AG20443 (cell line): ENCODE measurements around the gene TMEM18.
"Not testable (repeated sequence)": the region's sequence is repeated elsewhere in the genome, so short reads cannot be mapped to it uniquely, and the experiment has no call there.

Source experiments
- DNase-seq: peaks from one replicate; pipeline ENCODE4 v3.0.0; 2012; ENCODE audit warnings: low spot score, mixed read lengths

The TMEM18 gene

GRCh38 chr2:677056-677958, at the start of gene TMEM18:
Gene TMEM18, minus strand, starts transcription at chr2:677406. Its CDS starts 61 bp downstream, at chr2:677345.
- DNase-seq, result peak; percentile 90

GRCh38 chr2:726169-726568, 49.0 kb upstream of the TMEM18 start:
- DNase-seq, result no peak

GRCh38 chr2:725468-725867, 48.3 kb upstream of the TMEM18 start:
- no peak for DNase-seq

DNA sequence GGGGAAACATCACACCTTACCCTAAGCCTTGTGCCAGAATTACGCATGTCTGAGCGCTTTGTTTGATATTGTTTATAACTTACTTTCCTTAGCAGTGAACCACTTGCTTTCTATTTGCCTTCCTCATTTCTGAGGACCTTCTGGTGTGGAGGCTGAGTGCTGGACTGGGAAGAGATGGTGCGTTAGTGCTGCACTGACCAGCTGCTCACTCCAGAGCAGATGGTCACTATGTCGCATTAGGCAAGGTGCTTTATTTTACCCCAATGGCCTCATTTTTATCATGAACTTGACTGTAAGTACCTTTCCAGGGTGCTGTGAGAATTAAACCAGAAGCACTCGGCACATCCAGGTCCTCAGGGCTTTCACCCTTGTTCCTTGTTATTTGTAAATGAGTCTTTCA, 46.6 kb upstream of the TMEM18 start:
- DNase-seq, result no peak

- no peak for DNase-seq
Observed at GRCh38 chr2:720842-721241, 43.6 kb upstream of the TMEM18 start.

DNA sequence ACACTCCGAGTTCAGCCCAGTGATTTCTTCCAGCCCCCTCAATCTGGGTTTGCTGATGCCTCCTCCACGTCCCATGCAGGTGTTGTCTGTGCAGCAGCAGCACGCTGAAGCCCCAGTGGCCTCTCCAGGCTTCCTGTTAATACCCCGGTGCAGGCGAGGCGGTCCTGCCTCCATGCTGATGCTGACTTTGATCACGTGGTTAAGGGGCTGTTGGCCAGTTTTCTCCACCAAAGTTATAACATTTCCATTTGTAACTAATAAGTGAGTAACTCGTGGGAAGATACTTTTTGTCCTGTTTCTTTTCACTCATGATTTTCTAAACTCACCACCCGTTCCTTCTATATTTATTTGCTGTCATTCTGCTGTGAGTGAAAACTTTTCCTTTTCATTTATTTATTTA, 42.5 kb upstream of the TMEM18 start:
- no peak for DNase-seq

- no peak for DNase-seq
Observed at GRCh38 chr2:719191-719590, 42.0 kb upstream of the TMEM18 start.

DNA sequence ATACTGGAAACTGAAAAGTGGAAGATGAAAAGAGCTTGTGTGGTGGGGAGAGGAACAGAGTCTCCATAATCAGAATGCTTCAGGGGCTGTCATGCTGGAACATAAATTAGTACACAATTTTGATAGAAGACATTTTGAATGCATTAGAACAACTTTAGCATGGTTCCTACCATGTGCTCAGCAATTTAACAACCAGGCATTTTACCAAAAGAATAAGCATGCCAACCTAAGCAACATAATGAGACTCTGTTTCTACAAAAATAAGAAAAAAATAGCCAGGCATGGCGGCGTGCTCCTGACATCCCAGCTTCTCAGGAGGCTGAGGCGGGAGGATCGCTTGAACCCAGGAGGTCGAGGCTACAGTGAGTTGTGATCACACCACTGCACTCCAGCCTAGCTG, 40.5 kb upstream of the TMEM18 start:
- DNase-seq, result no peak

DNA sequence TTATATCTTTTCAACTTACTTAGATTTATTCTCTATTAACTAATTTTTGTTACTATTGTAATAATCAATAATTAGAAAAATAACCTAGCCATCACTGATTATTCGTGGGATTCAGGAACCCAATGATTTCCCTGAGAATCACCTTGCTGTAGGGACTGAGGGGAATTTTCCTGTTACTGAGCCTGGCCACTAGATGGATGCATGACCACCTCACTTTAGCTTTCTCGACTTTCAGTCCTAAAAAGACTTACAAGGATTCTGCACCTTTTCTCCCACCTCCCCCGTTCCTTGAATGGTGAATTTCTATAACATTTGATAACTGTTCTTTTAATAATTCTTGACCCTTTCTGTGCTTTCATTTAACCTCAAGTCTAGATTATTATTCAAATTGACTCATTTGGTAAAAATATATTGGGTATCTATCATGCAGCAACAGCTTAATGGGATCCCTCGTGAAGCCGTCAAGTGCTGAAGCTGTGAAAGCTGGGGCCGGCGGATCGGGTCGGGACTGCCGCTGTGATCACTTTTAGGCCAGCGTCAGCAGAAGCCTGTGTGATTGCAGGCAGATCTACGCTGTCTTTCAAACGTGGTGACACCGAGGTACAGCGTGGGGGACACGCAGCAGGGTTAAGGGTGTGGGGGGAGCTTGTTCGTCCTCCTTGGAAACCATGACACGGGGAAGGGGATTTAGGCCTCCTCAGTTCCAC, 38.8 kb upstream of the TMEM18 start:
- peak; percentile 41 for DNase-seq

- DNase-seq, result no peak
Observed at GRCh38 chr2:715038-715437, 37.8 kb upstream of the TMEM18 start.

DNA sequence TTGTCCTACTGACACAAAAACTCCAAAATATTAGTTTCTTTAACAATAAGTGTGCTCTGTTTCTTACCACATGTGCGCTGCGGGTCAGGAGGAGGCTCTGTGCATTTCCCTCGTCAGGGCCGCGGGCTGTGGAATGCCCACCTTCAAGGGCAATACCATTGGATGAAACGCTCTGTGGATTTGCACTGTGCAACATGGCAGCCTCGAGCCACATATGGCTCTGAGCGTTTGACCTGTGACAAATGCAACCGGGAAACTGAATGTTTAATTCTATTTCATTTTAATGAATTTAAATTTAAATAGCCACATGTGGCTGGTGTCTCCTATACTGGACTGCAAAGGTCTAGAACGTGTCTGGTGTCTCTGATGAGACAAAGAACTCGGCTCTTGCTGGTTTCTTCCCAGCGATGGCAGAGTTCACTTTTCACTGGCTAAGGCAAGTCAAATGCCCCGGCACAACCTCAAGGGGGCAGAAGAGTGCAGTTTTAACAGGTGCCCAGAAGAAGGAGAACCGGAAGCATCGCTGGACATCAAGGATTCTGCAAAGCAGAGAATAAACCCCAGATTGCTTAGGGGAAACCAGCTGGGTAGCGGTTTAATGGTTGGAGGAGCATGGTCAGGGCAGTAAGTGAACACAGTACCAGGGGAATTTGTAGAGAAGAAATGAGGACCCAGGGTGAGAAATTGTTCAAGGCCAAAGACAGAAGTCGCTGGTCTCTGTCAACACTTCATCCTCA, 37.0 kb upstream of the TMEM18 start:
- DNase-seq, result peak; percentile 79

DNA sequence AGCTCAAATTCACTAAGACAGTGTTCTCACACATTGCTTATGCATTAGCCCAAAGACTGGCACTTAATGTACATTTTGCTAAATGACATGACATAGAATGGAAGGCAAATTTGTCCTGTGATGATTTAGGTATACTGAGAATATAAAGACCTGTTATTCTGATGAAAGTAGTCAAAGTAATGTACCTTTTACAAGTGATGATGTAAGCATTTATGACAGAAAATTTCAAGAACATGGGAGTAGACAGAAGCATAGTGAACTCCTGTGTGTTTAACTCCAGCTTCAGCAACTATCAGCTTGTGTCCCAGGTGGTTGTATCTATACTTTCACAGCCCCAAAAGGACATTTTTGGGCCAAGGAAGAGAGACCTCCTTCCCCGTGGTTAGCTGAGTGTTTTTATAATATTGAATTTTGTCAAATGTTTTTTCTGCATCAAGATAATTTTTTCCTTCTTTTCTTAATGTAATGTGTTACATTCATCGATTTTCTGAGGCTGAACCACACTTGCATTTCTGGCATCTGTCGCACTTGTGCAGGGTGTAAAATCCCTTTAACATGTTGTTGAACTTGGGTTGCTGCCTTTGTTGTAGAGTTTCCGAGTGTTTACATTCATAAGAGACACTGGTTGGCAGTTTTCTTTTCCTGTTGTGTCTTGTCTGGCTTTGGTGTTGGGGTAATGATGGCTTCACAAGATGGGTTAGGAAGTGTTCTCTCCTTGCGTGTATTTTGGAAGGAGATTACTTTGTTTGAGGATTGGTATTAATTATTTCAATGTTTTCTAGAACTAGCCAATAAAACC, 33.9 kb upstream of the TMEM18 start:
- no peak for DNase-seq

DNA sequence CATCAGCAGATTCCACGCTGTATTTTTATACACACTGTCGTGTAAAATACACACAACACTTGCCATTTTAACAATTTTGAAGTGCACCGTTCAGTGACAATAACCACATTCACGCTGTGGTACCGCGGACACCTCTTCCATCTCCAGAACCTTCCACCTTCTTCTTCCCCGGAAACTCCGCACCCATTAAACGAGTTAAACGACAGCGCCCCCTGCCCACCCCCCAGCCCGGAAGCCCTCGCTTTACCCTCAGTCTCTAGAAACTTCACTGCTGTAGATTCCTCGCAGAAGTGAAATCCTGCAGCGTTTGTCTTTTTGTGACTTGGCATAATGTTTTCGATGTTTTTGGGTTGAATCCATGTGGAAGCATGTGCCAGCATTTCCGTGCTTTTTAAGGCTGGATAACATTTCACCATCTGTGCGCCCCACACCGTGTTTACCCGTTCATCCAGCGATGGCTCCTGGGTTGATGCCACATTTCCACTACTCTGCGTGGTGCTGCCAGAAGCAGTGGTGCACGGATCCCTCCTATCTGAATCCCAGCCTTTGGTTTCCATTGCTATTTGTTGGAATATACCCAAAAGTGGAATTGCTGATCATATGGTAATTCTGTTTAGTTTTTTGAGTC, 32.0 kb upstream of the TMEM18 start:
- DNase-seq, result no peak

- DNase-seq, result no peak
Observed at GRCh38 chr2:708667-709066, 31.5 kb upstream of the TMEM18 start.

DNA sequence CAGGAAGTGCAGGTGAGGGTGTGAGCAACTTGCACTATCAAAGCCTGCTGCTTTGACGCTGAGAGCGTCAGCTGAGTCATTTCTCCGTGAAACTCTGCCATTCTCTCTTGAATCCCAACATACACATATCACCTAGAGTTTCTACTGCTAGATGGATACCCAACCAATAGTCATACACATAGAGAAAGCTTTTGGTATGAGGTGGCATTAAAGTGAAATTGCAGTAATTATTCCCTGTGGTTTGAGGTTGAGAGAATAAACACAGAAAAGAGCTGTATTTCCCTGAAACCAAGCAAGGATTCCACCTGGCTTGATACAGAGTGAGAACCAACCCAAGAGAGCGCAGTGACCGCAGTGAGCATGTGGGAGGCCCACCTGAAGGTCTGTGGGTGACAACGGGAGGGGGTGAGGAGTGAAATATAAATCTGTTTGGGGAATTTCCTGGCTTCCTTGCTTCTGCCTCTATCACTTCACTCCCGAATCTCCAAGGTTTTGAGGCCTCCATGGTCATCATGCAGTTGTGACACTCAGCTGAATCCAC, 28.8 kb upstream of the TMEM18 start:
- DNase-seq, result no peak

GRCh38 chr2:702765-703164, 25.6 kb upstream of the TMEM18 start:
- DNase-seq, result not testable (repeated sequence)

- no peak for DNase-seq
Observed at GRCh38 chr2:696999-697627, 19.9 kb upstream of the TMEM18 start.

DNA sequence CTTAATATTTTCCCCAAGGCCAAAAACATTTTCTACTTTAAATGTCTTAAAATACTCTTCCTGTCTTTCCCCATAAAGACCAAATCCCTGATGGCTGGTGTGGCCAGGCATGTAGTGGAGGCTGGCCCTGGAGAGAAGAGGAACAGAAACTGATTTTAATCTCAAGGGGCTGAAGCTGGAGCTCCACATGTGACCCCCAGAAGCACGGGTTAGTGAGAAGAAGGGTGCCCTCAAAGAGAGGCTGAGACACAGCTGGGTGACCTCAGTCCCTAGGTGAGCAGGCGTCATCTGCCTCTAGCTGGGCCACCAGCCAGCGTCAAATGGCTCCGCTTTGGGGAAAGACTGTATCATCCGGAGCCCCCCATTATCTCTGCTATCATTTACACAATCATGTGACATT, 19.3 kb upstream of the TMEM18 start:
- DNase-seq, result no peak

- DNase-seq, result no peak
Observed at GRCh38 chr2:694906-695510, 17.8 kb upstream of the TMEM18 start.

- no peak for DNase-seq
Observed at GRCh38 chr2:694174-694573, 17.0 kb upstream of the TMEM18 start.
